GM12864 (cell line): ENCODE results near the gene CHST2.

Source experiments
- DNase-seq: peaks from one replicate; pipeline ENCODE4 v3.0.0-alpha.2; 2011; ENCODE audit warnings: low read depth
- H3K4me3 ChIP-seq: 2 replicates; pipeline ENCODE4 v1.5.1; 2011; ENCODE audit warnings: mild to moderate bottlenecking, low read depth, low read length, control low read depth
- CTCF ChIP-seq: IDR thresholded peaks from 2 replicates; pipeline ENCODE4 v1.5.1; 2011; ENCODE audit warnings: low read depth, mild to moderate bottlenecking, moderate library complexity, low read length, control low read depth, inconsistent platforms; ENCODE audit errors: missing control alignments

The CHST2 gene

GRCh38 chr3:143123353-143123984 is 3.9 kb downstream of the CHST2 start:
- H3K4me3 ChIP-seq, result peak overlapping the region; percentile 88; the same call in 1 of the 2 replicates
- no peak for TF ChIP-seq CTCF
- no peak for DNase-seq

DNA sequence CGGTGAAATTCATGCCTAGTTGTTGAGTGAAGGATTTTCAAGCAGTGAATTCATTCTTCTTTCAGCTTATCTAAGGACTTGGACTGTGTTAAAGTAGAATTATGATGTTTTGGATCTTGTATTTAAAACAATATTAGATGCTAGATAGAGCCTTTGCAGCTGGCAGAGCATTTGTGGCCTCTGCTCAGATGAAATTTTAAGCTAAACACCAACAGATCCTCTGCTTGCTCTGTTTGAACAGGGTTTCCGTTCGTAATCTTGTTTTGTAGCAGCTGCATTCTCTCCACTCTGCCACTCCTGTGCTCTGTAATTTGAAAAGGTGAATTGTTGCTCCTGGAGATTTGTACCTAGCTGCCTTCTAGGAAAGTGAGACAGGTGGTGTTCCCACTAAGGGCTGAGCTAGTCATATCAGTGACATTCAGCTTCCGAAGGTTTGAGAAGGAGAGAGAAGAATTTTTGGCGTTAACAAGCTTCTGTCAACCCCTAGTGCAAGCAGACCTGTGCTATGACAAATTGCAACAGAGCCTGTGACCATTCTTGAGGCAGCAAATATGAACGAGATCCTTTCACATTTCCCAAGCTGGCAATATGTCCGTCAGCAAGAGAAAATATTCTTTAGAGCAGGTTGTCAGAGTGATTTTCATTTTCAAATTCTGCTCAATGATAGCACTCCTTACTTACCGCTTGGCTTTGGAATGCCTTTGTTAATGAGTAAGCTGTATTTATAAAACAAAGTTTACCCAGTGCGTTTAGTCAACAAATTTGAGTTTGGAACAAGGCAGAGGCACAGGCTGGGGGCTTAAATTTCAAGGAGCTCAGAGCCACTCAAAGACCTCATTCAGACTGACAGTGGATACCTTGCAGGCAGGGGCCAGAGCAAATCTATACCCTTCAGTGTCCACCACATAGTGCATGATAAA is 5.3 kb downstream of the CHST2 start:
- no peak overlapping the region for H3K4me3 ChIP-seq
- TF ChIP-seq CTCF, result no peak
- no peak for DNase-seq

- TF ChIP-seq CTCF, result no peak
- no peak overlapping the region for H3K4me3 ChIP-seq
- no peak for DNase-seq
These were observed 8.2 kb downstream of the CHST2 start for GRCh38 chr3:143127801-143128200.

- H3K4me3 ChIP-seq, result no peak overlapping the region
- no peak for DNase-seq
- TF ChIP-seq CTCF, result no peak
These were observed 8.8 kb downstream of the CHST2 start for GRCh38 chr3:143128227-143128955.

DNA sequence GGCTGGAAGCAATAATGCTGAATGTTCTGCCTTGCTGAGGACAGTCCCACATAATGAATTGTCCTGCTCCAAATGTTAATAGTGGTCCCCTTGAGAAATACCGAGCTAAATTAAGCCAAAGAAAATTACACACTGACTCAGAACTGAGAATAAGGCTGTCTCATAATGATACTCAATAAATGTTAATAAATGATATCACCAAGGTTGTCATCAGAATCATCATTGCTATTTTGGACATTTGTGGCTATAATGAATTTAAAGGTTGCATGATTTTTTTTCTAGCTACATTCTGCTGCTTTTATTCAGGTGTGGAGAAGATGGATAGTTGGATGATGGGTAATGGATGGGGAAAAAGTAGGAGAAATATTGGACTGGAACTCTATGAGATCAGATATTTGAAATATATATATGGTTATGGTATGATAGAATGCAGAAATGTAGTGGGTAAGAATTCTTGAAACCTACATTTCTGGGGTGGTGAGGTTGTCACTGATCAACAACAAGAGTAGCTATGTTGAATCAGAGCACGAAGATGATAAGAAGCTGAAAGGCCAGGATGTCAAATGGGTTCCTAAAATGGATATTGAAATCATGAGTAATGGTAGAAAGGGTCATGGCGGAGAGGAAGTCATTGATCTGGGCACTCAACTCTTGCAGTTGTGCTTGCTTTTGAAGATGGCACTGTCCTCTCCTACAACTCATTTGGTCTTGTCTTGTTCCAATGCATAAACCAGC is 12.8 kb downstream of the CHST2 start:
- TF ChIP-seq CTCF, result no peak
- DNase-seq, result no peak
- H3K4me3 ChIP-seq, result no peak overlapping the region

GRCh38 chr3:143134471-143134870 is 14.9 kb downstream of the CHST2 start:
- H3K4me3 ChIP-seq, result no peak overlapping the region
- no peak for TF ChIP-seq CTCF
- no peak for DNase-seq
